Panc1 (cell line): ENCODE data around the gene CEP131. TPM values are rescaled to one million over a fixed set of nuclear protein-coding genes. Genes with fewer than 3 reads are reported as not detected.

Experiments used
- ATAC-seq: fragments of 200-7000 bp; cut with Tn5 transposase; 2 replicates; pipeline ENCODE4 v1.9.1; 2020; ENCODE audit warnings: mild to moderate bottlenecking, moderate library complexity
- BruUV-seq: library from RNA; stranded (reverse); fragments of 400-500 nt; replicated peaks from 2 replicates; lab custom pipeline; 2021; lab: Mats Ljungman, UMichigan
- CTCF ChIA-PET: fragments of 300-600 bp; sonication (Branson Sonifier 250); formaldehyde crosslinking; loops from one replicate; lab custom pipeline; 2022; ENCODE audit warnings: antibody characterized with exemption; lab: Charles Lee
- POLR2A ChIA-PET: fragments of 300-600 bp; sonication (Branson Sonifier 250); formaldehyde crosslinking; loops from one replicate; lab custom pipeline; 2022; ENCODE audit warnings: antibody characterized with exemption; lab: Charles Lee
- DNase-seq: peaks from one replicate; pipeline ENCODE4 v3.0.0-alpha.2; 2010; ENCODE audit warnings: low read depth, low spot score
- H3K27ac ChIP-seq: 2 replicates; pipeline ENCODE4 v1.5.1; 2011; ENCODE audit warnings: mild to moderate bottlenecking, low read length, inconsistent platforms
- H3K27me3 ChIP-seq: fragments of 200-500 bp; sonication (Bioruptor generic); 2 replicates; pipeline ENCODE4 v1.6.0; 2014; ENCODE audit warnings: low read length, inconsistent platforms; ENCODE audit not compliant: control insufficient read depth, insufficient read depth
- H3K36me3 ChIP-seq: fragments of 200-500 bp; sonication (Bioruptor generic); 2 replicates; pipeline ENCODE4 v1.5.1; 2014; ENCODE audit warnings: inconsistent platforms, mild to moderate bottlenecking, low read length, moderate library complexity; ENCODE audit not compliant: control insufficient read depth, insufficient read depth
- H3K4me1 ChIP-seq: 2 replicates; pipeline ENCODE4 v1.5.1; 2011; ENCODE audit warnings: inconsistent platforms, mild to moderate bottlenecking, low read length, moderate library complexity; ENCODE audit not compliant: control insufficient read depth, insufficient read depth
- H3K4me3 ChIP-seq, 2 experiments: 2 replicates each; pipeline ENCODE4 v1.5.1; 2011 to 2012; ENCODE audit warnings: low read depth in 2 of 2, low read length in 2 of 2, mild to moderate bottlenecking in 2 of 2, inconsistent platforms in 1 of 2, moderate library complexity in 1 of 2
- H3K9me3 ChIP-seq: fragments of 200-500 bp; sonication (Bioruptor generic); 2 replicates; pipeline ENCODE4 v1.5.1; 2014; ENCODE audit warnings: low read depth, mild to moderate bottlenecking, inconsistent platforms, low read length, moderate library complexity; ENCODE audit not compliant: control insufficient read depth, insufficient read depth
- CTCF ChIP-seq: fragments of 450-650 bp; IDR thresholded peaks from 2 replicates; pipeline ENCODE4 v1.5.1; 2017; ENCODE audit warnings: mild to moderate bottlenecking
- POLR2AphosphoS5 ChIP-seq: IDR thresholded peaks from 2 replicates; pipeline ENCODE4 v1.6.1; 2012; ENCODE audit warnings: mild to moderate bottlenecking, low read depth, low read length, moderate library complexity
- SIN3A ChIP-seq: IDR thresholded peaks from 2 replicates; pipeline ENCODE4 v1.6.1; 2012; ENCODE audit warnings: low read depth, mild to moderate bottlenecking, low read length, moderate library complexity, borderline replicate concordance; ENCODE audit not compliant: insufficient read depth
- TCF7L2 ChIP-seq: IDR thresholded peaks from 2 replicates; pipeline ENCODE4 v1.6.1; 2011; ENCODE audit warnings: mild to moderate bottlenecking, low read depth, low read length, inconsistent platforms
- in situ Hi-C: cut with HindIII; loops from 2 replicates; pipeline ENCODE4 v1.10.0; 2016; ENCODE audit warnings: low sequenced_read_pairs, low pct_unique_long_range_greater_than_20kb
- intact Hi-C: fragments of 100-400 bp; cut with micrococcal nuclease; formaldehyde crosslinking; loops from one replicate; pipeline ENCODE4 v1.10.0; 2022; ENCODE audit not compliant: unreplicated experiment
- total RNA-seq: library from RNA; stranded (reverse); gene quantifications from one replicate; pipeline ENCODE4 v1.2.1, GENCODE V29; 2021; ENCODE audit not compliant: unreplicated experiment
- TF ChIP-seq, protein P1 (sequence below), 2 experiments: IDR thresholded peaks; 2 replicates each; pipeline ENCODE4 v1.6.1; 2011 to 2012; ENCODE audit warnings: low read depth in 2 of 2, control low read depth in 1 of 2, low read length in 1 of 2, mild to moderate bottlenecking in 1 of 2, moderate library complexity in 1 of 2; ENCODE audit not compliant: insufficient read depth in 1 of 2

The CEP131 gene
- total RNA-seq, 1 experiment from 2014 or later: 26.0 TPM

GRCh38 chr17:81163703-81164370, 58.9 kb downstream of the CEP131 start:
- in situ Hi-C loops (no loop called here), intact Hi-C loops (no loop called here)
- POLR2A ChIA-PET: no interaction called here
- TF ChIP-seq CTCF (no peak), SIN3A (no peak), TCF7L2 (no peak), POLR2AphosphoS5 (no peak)
- TF ChIP-seq, protein P1, sequence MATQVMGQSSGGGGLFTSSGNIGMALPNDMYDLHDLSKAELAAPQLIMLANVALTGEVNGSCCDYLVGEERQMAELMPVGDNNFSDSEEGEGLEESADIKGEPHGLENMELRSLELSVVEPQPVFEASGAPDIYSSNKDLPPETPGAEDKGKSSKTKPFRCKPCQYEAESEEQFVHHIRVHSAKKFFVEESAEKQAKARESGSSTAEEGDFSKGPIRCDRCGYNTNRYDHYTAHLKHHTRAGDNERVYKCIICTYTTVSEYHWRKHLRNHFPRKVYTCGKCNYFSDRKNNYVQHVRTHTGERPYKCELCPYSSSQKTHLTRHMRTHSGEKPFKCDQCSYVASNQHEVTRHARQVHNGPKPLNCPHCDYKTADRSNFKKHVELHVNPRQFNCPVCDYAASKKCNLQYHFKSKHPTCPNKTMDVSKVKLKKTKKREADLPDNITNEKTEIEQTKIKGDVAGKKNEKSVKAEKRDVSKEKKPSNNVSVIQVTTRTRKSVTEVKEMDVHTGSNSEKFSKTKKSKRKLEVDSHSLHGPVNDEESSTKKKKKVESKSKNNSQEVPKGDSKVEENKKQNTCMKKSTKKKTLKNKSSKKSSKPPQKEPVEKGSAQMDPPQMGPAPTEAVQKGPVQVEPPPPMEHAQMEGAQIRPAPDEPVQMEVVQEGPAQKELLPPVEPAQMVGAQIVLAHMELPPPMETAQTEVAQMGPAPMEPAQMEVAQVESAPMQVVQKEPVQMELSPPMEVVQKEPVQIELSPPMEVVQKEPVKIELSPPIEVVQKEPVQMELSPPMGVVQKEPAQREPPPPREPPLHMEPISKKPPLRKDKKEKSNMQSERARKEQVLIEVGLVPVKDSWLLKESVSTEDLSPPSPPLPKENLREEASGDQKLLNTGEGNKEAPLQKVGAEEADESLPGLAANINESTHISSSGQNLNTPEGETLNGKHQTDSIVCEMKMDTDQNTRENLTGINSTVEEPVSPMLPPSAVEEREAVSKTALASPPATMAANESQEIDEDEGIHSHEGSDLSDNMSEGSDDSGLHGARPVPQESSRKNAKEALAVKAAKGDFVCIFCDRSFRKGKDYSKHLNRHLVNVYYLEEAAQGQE (IDR thresholded peaks at IDR 0.05; ENCODE audit: insufficient read depth in 1 of 2, low read depth in 2 of 2, low read length in 1 of 2): no peak
- Histone ChIP-seq H3K27ac (no peak overlapping the region), H3K4me1 (peaks cover 16% of the 10 kb centered on the region), H3K36me3 (no peaks in the 10 kb centered on the region), H3K4me3 (no peak overlapping the region), H3K9me3 (no peaks in the 10 kb centered on the region), H3K27me3 (no peaks in the 10 kb centered on the region)
- CTCF ChIA-PET: interaction anchor here (0.7 kb wide), 1 partner anchor 18 kb away, joined by 3 read pairs; no protein-coding TSS in a partner anchor
- ATAC-seq (no peak), DNase-seq (no peak)
- no TSS peak for BruUV-seq

GRCh38 chr17:81163051-81163695, 59.6 kb downstream of the CEP131 start:
- ChIA-PET POLR2A (no interaction called here), CTCF (no interaction called here)
- Histone ChIP-seq H3K4me1 (peaks cover 16% of the 10 kb centered on the region), H3K27ac (no peak overlapping the region), H3K27me3 (no peaks in the 10 kb centered on the region), H3K4me3 (no peak overlapping the region), H3K36me3 (no peaks in the 10 kb centered on the region), H3K9me3 (no peaks in the 10 kb centered on the region)
- ATAC-seq (no peak), DNase-seq (no peak)
- intact Hi-C loops (no loop called here), in situ Hi-C loops (no loop called here)
- no TSS peak for BruUV-seq
- TF ChIP-seq, protein P1 (IDR thresholded peaks at IDR 0.05; ENCODE audit: insufficient read depth in 1 of 2, low read depth in 2 of 2, low read length in 1 of 2): no peak
- no peak for TF ChIP-seq CTCF
- TF ChIP-seq POLR2AphosphoS5: no peak
- no peak for TF ChIP-seq SIN3A
- no peak for TF ChIP-seq TCF7L2
